Measurements from ENCODE around the gene SPINT1. TPM values are rescaled to one million over a fixed set of nuclear protein-coding genes. Genes with fewer than 3 reads are reported as not detected.

Gene SPINT1
- total and polyA plus RNA-seq, 2 donors (not counting 1 experiment from before 2014, with no cell fraction given): 14.4 to 21.3 TPM

DNA sequence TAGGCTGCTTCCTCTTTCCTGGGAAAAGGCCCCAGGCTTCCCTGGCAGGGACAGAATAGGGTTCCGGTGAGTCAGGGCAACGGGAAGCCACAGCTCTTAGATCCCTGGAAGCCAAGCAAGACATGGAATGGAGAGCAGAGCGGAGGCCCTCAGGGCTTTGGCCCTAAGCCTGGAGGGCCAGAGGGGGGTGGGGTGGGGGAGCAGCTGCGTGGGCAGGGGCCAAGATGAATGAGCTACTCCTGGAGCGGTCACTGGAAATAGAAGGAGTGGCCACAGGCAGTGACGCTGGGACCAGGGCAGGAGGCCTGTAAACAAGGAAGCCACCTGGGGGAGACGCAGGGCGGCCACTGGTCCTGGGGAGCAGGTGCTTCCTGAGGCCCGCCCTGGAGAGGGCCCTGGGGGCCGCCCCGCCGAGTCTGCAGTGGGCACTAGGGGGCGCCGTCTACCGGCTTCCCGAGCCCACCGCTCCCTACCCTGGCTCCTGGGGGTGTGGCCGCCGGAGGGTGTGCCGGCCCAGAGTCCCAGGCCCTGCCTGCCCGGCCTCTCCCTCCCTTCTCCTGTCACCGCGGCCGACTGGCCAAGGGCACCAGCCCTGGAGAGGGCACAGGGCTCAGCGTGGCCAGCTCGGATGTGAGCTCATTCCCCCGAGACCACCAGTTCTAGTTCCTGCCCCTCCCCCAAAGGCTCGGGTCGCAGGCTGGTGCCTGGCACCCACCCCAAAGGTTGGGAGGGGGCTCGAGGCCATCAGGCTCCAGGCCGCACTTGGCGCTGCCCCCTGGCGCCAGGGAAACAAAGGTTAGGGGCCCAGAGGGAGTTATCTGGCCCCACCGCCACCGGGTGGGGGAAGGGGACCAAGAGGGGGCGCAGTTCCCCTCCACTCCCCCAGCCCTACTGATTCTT, 62.5 kb downstream of the SPINT1 start:
- Mint-ChIP-seq H3K4me1 (peaks cover 48% of the 10 kb centered on the region), H3K9me3 (ENCODE audit: insufficient read depth) (no peaks in the 10 kb centered on the region), H3K27ac (peak overlapping the region; percentile 98), H3K4me3 (peak overlapping the region; percentile 93), H3K27me3 (no peaks in the 10 kb centered on the region)
- POLR2A ChIA-PET: interaction anchor here (0.5 to 3.5 kb wide), 9 partner anchors 11 to 325 kb away, joined by 3 to 29 read pairs (median 7); partner anchors contain the start of genes CHP1, DLL4, EXD1 and INO80
- Histone ChIP-seq H3K79me2 (ENCODE audit: control insufficient read depth, insufficient read depth, low read length) (no peaks in the 10 kb centered on the region), H3K4me2 (replicated peaks; ENCODE audit: low read depth, low read length, poor library complexity, severe bottlenecking) (peak overlapping the region; percentile 98), H3K9ac (ENCODE audit: low read length) (peak overlapping the region; percentile 86), H3K27me3 (replicated peaks in 1 of 4; ENCODE audit: control extremely low read depth in 1 of 4, control insufficient read depth in 3 of 4, insufficient read depth in 4 of 4, low read length in 3 of 4) (no peaks in the 10 kb centered on the region), H2AFZ (ENCODE audit: insufficient read depth, low read depth, low read length, poor library complexity, severe bottlenecking) (peak overlapping the region; percentile 73), H4K20me1 (ENCODE audit: control insufficient read depth, insufficient read depth, low read length, poor library complexity, severe bottlenecking) (peaks cover 6% of the 10 kb centered on the region), H3K36me3 (replicated peaks in 1 of 2; ENCODE audit: control extremely low read depth in 1 of 2, control insufficient read depth in 1 of 2, extremely low read depth in 1 of 2, insufficient read depth in 2 of 2, low read length in 1 of 2) (peaks cover 0 to 13% of the 10 kb centered on the region in 2 experiments), H3K4me3 (ENCODE audit: control extremely low read depth in 1 of 5, extremely low read depth in 1 of 5, insufficient read depth in 1 of 5, low read depth in 2 of 5, low read length in 4 of 5) (peak overlapping the region; percentile 46 to 95 (median 83)), H3K27ac (ENCODE audit: low read length in 2 of 2) (peak overlapping the region; percentile 98 to 99), H3K9me3 (ENCODE audit: control extremely low read depth in 1 of 3, control insufficient read depth in 2 of 3, insufficient read depth in 1 of 3, low read length in 2 of 3) (no peaks in the 10 kb centered on the region), H3K4me1 (ENCODE audit: control insufficient read depth in 2 of 2, insufficient read depth in 2 of 2, low read length in 2 of 2) (peaks cover 30 to 60% of the 10 kb centered on the region in 2 donors)
- DNase-seq (peak; percentile 93), ATAC-seq (ENCODE audit: low read depth) (peak; percentile 77)
- WGBS (ENCODE audit: insufficient coverage): 2% methylated on average over 32 of the region's 36 CpGs
- CTCF ChIA-PET: interaction anchor here (0.7 to 9.5 kb wide), 29 partner anchors 9 to 905 kb away, joined by 3 to 176 read pairs (median 4); partner anchors contain the start of genes CHAC1, CHP1, DLL4 and INO80
- intact Hi-C loops (cut with micrococcal nuclease): loop anchor here (1.0 to 10.0 kb wide), 10 partner anchors 35 to 988 kb away; partner anchors contain the start of genes CHAC1, CHP1, EXD1 and MGA
- TF ChIP-seq CTCF (IDR thresholded peaks at IDR 0.05) (peak; percentile 98), EZH2 (IDR thresholded peaks at IDR 0.05; ENCODE audit: borderline replicate concordance, insufficient read depth, low read depth, low read length, poor library complexity, severe bottlenecking) (no peak)
